Measurements from ENCODE around the gene CUZD1. TPM values are rescaled to one million over a fixed set of nuclear protein-coding genes. Genes with fewer than 3 reads are reported as not detected.

The CUZD1 gene
- total and polyA plus RNA-seq, 2 of the 4 experiments (the other 2 are of a cell fraction): 0.36 to 0.67 TPM

DNA sequence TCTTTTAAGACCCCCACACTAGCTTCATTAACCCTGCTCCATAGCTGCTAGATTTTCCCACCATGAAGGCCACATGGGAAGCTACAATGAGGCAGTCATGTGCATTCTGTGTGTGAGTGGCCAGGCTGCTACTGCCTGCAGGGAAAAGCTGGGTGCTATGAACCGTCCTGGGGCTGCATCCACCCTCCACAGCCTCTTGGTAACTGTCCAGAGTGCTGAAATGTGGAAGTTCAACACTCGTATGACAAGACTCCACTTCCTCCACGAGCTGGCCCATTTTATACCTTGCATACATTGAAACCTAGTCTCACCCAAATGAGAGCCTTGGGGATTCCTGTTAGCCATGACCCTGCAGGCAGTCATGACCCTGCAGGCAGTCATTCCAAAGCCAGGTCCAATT, 59.4 kb downstream of the CUZD1 start:
- no TSS peak for BruUV-seq (replicated peaks)
- H3K56ac ChIP-seq (ENCODE audit: extremely low read depth, insufficient read depth, low read length): no peak overlapping the region
- H3K79me1 ChIP-seq (ENCODE audit: low read depth in 1 of 2, low read length in 2 of 2): no peaks in the 10 kb centered on the region
- no peaks in the 10 kb centered on the region for H3K27me3 ChIP-seq (ENCODE audit: control insufficient read depth, insufficient read depth, low read length)
- no peak overlapping the region for H3K4me2 ChIP-seq (ENCODE audit: low read depth, low read length)
- no peak overlapping the region for H3K23ac ChIP-seq (ENCODE audit: low read depth, low read length)
- TF ChIP-seq BHLHE40 (IDR thresholded peaks at IDR 0.05; ENCODE audit: low read depth, low read length): no peak
- no peak for TF ChIP-seq SMC3 (IDR thresholded peaks at IDR 0.05; ENCODE audit: low read depth, low read length)
- TF ChIP-seq, protein P1, sequence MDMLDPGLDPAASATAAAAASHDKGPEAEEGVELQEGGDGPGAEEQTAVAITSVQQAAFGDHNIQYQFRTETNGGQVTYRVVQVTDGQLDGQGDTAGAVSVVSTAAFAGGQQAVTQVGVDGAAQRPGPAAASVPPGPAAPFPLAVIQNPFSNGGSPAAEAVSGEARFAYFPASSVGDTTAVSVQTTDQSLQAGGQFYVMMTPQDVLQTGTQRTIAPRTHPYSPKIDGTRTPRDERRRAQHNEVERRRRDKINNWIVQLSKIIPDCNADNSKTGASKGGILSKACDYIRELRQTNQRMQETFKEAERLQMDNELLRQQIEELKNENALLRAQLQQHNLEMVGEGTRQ (IDR thresholded peaks at IDR 0.05; ENCODE audit: low read depth, low read length): no peak
- no peak for TF ChIP-seq MXI1 (IDR thresholded peaks at IDR 0.05; ENCODE audit: borderline replicate concordance, low read depth, low read length)
- TF ChIP-seq RCOR1 (IDR thresholded peaks at IDR 0.05; ENCODE audit: insufficient replicate concordance, low read length): no peak
- TF ChIP-seq, protein P2, sequence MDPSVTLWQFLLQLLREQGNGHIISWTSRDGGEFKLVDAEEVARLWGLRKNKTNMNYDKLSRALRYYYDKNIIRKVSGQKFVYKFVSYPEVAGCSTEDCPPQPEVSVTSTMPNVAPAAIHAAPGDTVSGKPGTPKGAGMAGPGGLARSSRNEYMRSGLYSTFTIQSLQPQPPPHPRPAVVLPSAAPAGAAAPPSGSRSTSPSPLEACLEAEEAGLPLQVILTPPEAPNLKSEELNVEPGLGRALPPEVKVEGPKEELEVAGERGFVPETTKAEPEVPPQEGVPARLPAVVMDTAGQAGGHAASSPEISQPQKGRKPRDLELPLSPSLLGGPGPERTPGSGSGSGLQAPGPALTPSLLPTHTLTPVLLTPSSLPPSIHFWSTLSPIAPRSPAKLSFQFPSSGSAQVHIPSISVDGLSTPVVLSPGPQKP (IDR thresholded peaks at IDR 0.05; ENCODE audit: borderline replicate concordance, low read depth, low read length): no peak
- TF ChIP-seq MAZ (IDR thresholded peaks at IDR 0.05; ENCODE audit: borderline replicate concordance, low read depth, low read length): no peak
- no peak for TF ChIP-seq RFX5 (IDR thresholded peaks at IDR 0.05; ENCODE audit: low read depth, low read length)
- no peak for TF ChIP-seq POLR2A (IDR thresholded peaks at IDR 0.05; ENCODE audit: low read depth, low read length)
- no peak for TF ChIP-seq CHD1 (IDR thresholded peaks at IDR 0.05; ENCODE audit: low read depth, low read length)
- TF ChIP-seq MAFK (IDR thresholded peaks at IDR 0.05; ENCODE audit: low read depth, low read length): no peak
- TF ChIP-seq, protein P3, sequence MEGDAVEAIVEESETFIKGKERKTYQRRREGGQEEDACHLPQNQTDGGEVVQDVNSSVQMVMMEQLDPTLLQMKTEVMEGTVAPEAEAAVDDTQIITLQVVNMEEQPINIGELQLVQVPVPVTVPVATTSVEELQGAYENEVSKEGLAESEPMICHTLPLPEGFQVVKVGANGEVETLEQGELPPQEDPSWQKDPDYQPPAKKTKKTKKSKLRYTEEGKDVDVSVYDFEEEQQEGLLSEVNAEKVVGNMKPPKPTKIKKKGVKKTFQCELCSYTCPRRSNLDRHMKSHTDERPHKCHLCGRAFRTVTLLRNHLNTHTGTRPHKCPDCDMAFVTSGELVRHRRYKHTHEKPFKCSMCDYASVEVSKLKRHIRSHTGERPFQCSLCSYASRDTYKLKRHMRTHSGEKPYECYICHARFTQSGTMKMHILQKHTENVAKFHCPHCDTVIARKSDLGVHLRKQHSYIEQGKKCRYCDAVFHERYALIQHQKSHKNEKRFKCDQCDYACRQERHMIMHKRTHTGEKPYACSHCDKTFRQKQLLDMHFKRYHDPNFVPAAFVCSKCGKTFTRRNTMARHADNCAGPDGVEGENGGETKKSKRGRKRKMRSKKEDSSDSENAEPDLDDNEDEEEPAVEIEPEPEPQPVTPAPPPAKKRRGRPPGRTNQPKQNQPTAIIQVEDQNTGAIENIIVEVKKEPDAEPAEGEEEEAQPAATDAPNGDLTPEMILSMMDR (conservative IDR thresholded peaks at IDR 0.05; ENCODE audit: low read depth, low read length): no peak
- H3K9me1 ChIP-seq (ENCODE audit: insufficient read depth, low read length): no peaks in the 10 kb centered on the region
- no peak overlapping the region for H3K27ac ChIP-seq (ENCODE audit: insufficient read depth, low read length)
- no peak overlapping the region for H4K5ac ChIP-seq (ENCODE audit: low read depth, low read length)
- in situ Hi-C loops (cut with MboI; ENCODE audit: low sequenced_read_pairs) (no loop called here), intact Hi-C loops (cut with micrococcal nuclease) (no loop called here), dilution Hi-C loops (cut with HindIII; ENCODE audit: low sequenced_read_pairs, unreplicated experiment) (no loop called here)
- no peak overlapping the region for H3K9ac ChIP-seq (ENCODE audit: low read depth, low read length)
- no peak overlapping the region for H3K4ac ChIP-seq (ENCODE audit: low read depth, low read length)
- H2BK20ac ChIP-seq (ENCODE audit: low read depth, low read length): no peak overlapping the region
- H3K9me3 ChIP-seq (ENCODE audit: control insufficient read depth, insufficient read depth, low read length): no peaks in the 10 kb centered on the region
- no peak overlapping the region for H2BK5ac ChIP-seq (ENCODE audit: low read depth, low read length, poor library complexity, severe bottlenecking)
- H3K36me3 ChIP-seq (ENCODE audit: control insufficient read depth, insufficient read depth, low read length): no peaks in the 10 kb centered on the region
- ATAC-seq (ENCODE audit: low read depth) (peak; percentile 53; the same call in 1 of the 2 replicates), DNase-seq (peak; percentile 33)
- H3K4me1 ChIP-seq (ENCODE audit: control insufficient read depth, insufficient read depth, low read length): no peaks in the 10 kb centered on the region
- ChIA-PET POLR2A (ENCODE audit: unreplicated experiment) (no interaction called here), CTCF (no interaction called here)
- WGBS, 2 experiments (ENCODE audit: extremely low coverage in 2 of 2, insufficient read length in 1 of 2): no CpG with 5 or more reads among the region's 3 CpGs
- no peak overlapping the region for H2BK15ac ChIP-seq (ENCODE audit: low read depth, low read length)
- no peak overlapping the region for H2AK5ac ChIP-seq (ENCODE audit: low read depth, low read length)
- H4K20me1 ChIP-seq (ENCODE audit: insufficient read depth, low read length): no peaks in the 10 kb centered on the region
- H3K4me3 ChIP-seq (ENCODE audit: insufficient read depth, low read depth, low read length): no peak overlapping the region
- H3K18ac ChIP-seq (ENCODE audit: low read depth, low read length): no peak overlapping the region
- no peak overlapping the region for H2AFZ ChIP-seq (replicated peaks; ENCODE audit: low read length, poor library complexity)
- H2AK9ac ChIP-seq (replicated peaks; ENCODE audit: low read depth, low read length, poor library complexity): no peak overlapping the region
- H4K8ac ChIP-seq (ENCODE audit: low read depth in 2 of 2, low read length in 2 of 2): no peak overlapping the region
- H2BK120ac ChIP-seq (ENCODE audit: low read depth, low read length): no peak overlapping the region
- no peak overlapping the region for H4K91ac ChIP-seq (ENCODE audit: insufficient read depth, low read depth, low read length)
- no peak overlapping the region for H3K14ac ChIP-seq (replicated peaks; ENCODE audit: low read depth, low read length)
